Activated CD4-positive, alpha-beta T cell treated with anti-CD3 and anti-CD28 coated beads, Interleukin-2, amount 10 ng/mL, durations not matched to agents 24 days and 14 days (primary cell): ENCODE data around the gene F13A1. TPM values are rescaled to one million over a fixed set of nuclear protein-coding genes. Genes with fewer than 3 reads are reported as not detected.

Experiments used
- DNase-seq: peaks from one replicate; pipeline ENCODE4 v3.0.0; 2022
- H3K27ac Mint-ChIP-seq: one replicate; pipeline ENCODE4 v1.8.0; 2022; ENCODE audit warnings: mild to moderate bottlenecking, mixed read lengths
- H3K27me3 Mint-ChIP-seq: one replicate; pipeline ENCODE4 v1.8.0; 2022; ENCODE audit warnings: mixed read lengths
- H3K36me3 Mint-ChIP-seq: one replicate; pipeline ENCODE4 v1.8.0; 2022; ENCODE audit warnings: low read depth, mild to moderate bottlenecking, mixed read lengths
- H3K4me1 Mint-ChIP-seq: one replicate; pipeline ENCODE4 v1.8.0; 2021; ENCODE audit warnings: mixed read lengths
- H3K4me3 Mint-ChIP-seq: one replicate; pipeline ENCODE4 v1.8.0; 2022; ENCODE audit warnings: mild to moderate bottlenecking, moderate library complexity, mixed read lengths
- H3K9me3 Mint-ChIP-seq: one replicate; pipeline ENCODE4 v1.8.0; 2021; ENCODE audit warnings: mixed read lengths
- intact Hi-C: fragments of 100-400 bp; cut with micrococcal nuclease; formaldehyde crosslinking; loops from one replicate; pipeline ENCODE4 v1.15.1; 2023
- total RNA-seq: library from RNA; stranded (reverse); gene quantifications from 2 replicates; pipeline ENCODE4 v1.2.3, GENCODE V29; 2022

Gene F13A1
- total RNA-seq, 1 donor from 2014 or later: not detected

GRCh38 chr6:6246544-6246943 lies 73.9 kb downstream of the F13A1 start:
- DNase-seq: no peak
- intact Hi-C loops: no loop called here
- Mint-ChIP-seq H3K27ac (no peak overlapping the region), H3K36me3 (no peaks in the 10 kb centered on the region), H3K4me3 (no peak overlapping the region), H3K4me1 (no peaks in the 10 kb centered on the region), H3K27me3 (peaks cover 12% of the 10 kb centered on the region), H3K9me3 (no peaks in the 10 kb centered on the region)

- intact Hi-C loops: no loop called here
- Mint-ChIP-seq H3K36me3 (no peaks in the 10 kb centered on the region), H3K27me3 (peaks cover 11% of the 10 kb centered on the region), H3K9me3 (no peaks in the 10 kb centered on the region), H3K4me3 (no peak overlapping the region), H3K27ac (no peak overlapping the region), H3K4me1 (no peaks in the 10 kb centered on the region)
- no peak for DNase-seq
These were observed 75.8 kb downstream of the F13A1 start for GRCh38 chr6:6244624-6245023.

GRCh38 chr6:6243846-6244245 lies 76.6 kb downstream of the F13A1 start:
- DNase-seq: no peak
- Mint-ChIP-seq H3K27me3 (peaks cover 11% of the 10 kb centered on the region), H3K4me3 (no peak overlapping the region), H3K4me1 (no peaks in the 10 kb centered on the region), H3K9me3 (no peaks in the 10 kb centered on the region), H3K36me3 (no peaks in the 10 kb centered on the region), H3K27ac (no peak overlapping the region)
- intact Hi-C loops: no loop called here

- intact Hi-C loops: no loop called here
- Mint-ChIP-seq H3K36me3 (no peaks in the 10 kb centered on the region), H3K4me3 (no peak overlapping the region)
These were observed 80.6 kb downstream of the F13A1 start for GRCh38 chr6:6239598-6240581.

GRCh38 chr6:6236730-6237469 lies 83.6 kb downstream of the F13A1 start:
- no peak overlapping the region for H3K27ac Mint-ChIP-seq
- H3K27me3 Mint-ChIP-seq: peaks cover 27% of the 10 kb centered on the region
- no peaks in the 10 kb centered on the region for H3K4me1 Mint-ChIP-seq
- no peak overlapping the region for H3K4me3 Mint-ChIP-seq
- H3K9me3 Mint-ChIP-seq: no peaks in the 10 kb centered on the region
- DNase-seq: no peak
- no peaks in the 10 kb centered on the region for H3K36me3 Mint-ChIP-seq
- intact Hi-C loops: no loop called here

More at GRCh38 chr6:6239598-6240581, 80.6 kb downstream of the F13A1 start:
- Mint-ChIP-seq H3K9me3 (no peaks in the 10 kb centered on the region), H3K4me1 (no peaks in the 10 kb centered on the region), H3K27me3 (peaks cover 12% of the 10 kb centered on the region), H3K27ac (no peak overlapping the region)
- no peak for DNase-seq

GRCh38 chr6:6235786-6236185 lies 84.7 kb downstream of the F13A1 start:
- peaks cover 32% of the 10 kb centered on the region for H3K27me3 Mint-ChIP-seq

DNA sequence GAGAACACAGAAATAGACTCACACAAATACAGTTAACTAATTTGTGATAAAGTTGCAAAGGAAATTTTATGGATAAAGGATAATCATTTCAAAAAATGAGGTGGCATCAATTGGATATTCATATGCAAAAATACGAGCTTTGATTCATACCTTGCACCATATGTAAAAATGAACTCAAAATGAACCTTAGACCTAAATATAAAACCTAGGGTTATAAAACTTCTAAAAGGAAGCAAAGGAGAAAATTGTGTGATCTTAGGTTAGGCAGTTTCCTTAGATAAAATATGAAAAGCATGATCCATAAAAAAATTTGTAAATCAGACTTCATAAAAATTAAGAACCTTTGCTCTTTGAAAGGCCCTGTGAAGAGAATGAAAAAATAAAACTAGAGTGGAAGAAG lies 85.5 kb downstream of the F13A1 start:
- intact Hi-C loops: no loop called here
- Mint-ChIP-seq H3K9me3 (no peaks in the 10 kb centered on the region), H3K27me3 (peaks cover 32% of the 10 kb centered on the region), H3K4me3 (no peak overlapping the region), H3K4me1 (no peaks in the 10 kb centered on the region), H3K36me3 (no peaks in the 10 kb centered on the region), H3K27ac (no peak overlapping the region)
- no peak for DNase-seq

More at GRCh38 chr6:6235786-6236185, 84.7 kb downstream of the F13A1 start:
- intact Hi-C loops: no loop called here
- Mint-ChIP-seq H3K4me3 (no peak overlapping the region), H3K4me1 (no peaks in the 10 kb centered on the region), H3K36me3 (no peaks in the 10 kb centered on the region), H3K9me3 (no peaks in the 10 kb centered on the region), H3K27ac (no peak overlapping the region)
- DNase-seq: no peak

DNA sequence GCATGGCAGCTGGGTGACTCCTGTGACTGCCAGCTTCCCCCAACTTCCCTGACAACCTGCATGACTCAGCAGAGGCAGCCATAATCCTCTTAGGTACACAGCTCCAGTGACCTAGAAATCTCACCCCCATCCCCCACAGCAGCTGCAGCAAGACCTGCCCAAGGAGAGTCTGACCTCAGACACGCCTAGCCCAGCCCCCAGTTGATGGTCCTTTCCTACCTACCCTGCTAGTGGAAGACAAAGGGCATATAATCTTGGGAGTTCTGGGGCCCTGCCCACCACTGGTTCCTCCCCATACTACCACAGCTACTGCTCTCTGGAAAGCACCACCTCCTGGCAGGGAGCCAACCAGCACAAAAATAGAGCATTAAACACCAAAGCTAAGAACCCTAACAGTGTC lies 90.2 kb downstream of the F13A1 start:
- Mint-ChIP-seq H3K36me3 (no peaks in the 10 kb centered on the region), H3K4me3 (no peak overlapping the region), H3K4me1 (no peaks in the 10 kb centered on the region), H3K9me3 (no peaks in the 10 kb centered on the region), H3K27me3 (peaks cover 26% of the 10 kb centered on the region), H3K27ac (no peak overlapping the region)
- no peak for DNase-seq
- intact Hi-C loops: no loop called here

DNA sequence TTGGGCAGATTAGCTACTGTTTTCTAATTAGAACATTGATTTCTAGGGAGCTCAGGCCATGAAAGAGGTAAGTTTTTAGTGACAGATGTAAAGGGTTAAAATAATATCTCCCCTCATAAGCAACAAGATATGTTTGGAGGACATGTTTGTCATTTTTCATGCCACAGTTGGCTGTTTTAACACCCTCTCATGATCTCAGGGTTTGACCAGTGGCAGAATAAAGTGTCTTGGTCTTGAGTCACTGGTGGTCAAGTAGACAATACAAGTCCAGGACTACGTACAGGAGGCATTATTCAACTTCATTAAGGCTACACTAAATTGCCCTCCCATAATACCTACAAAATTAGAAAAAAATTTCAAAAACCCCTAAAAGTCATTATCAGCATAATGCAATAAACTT lies 92.6 kb downstream of the F13A1 start:
- Mint-ChIP-seq H3K4me3 (no peak overlapping the region), H3K27ac (no peak overlapping the region), H3K27me3 (peaks cover 20% of the 10 kb centered on the region), H3K36me3 (no peaks in the 10 kb centered on the region), H3K4me1 (no peaks in the 10 kb centered on the region), H3K9me3 (no peaks in the 10 kb centered on the region)
- DNase-seq: no peak
- intact Hi-C loops: no loop called here

DNA sequence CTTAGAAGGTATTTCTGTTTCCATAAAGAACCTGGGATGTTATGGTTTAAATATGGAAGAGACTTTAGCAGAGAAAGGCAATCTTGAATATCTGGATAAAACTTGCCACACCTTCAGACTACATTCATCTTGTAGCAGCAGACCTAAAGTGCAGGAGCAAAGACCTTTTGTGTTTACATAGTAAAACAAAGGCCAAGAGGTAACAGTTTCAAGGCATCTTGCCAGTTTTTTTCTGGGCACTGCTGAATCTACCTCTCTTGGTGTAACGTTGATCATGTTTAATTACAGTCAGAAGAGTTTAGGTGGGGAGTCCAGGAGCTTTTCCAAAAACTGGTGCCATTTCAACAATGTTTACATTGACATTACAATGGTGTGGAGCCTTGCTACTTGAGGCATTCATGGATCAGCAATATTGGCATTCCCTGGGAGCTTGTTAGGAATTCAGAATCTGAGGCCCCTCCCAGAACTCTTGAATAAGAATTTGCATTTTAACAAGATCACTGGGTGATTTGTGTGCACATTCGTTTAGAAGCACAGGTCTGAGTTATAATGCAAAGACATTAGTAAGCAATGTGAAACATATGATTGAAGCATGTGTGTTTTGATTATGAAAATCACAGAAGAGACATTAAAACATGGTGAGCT lies 94.5 kb downstream of the F13A1 start:
- Mint-ChIP-seq H3K4me1 (no peaks in the 10 kb centered on the region), H3K4me3 (no peak overlapping the region), H3K27ac (no peak overlapping the region), H3K27me3 (peaks cover 9% of the 10 kb centered on the region), H3K9me3 (no peaks in the 10 kb centered on the region), H3K36me3 (no peaks in the 10 kb centered on the region)
- no peak for DNase-seq
- intact Hi-C loops: no loop called here

GRCh38 chr6:6224933-6225486 lies 95.5 kb downstream of the F13A1 start:
- Mint-ChIP-seq H3K4me1 (no peaks in the 10 kb centered on the region), H3K9me3 (no peaks in the 10 kb centered on the region), H3K36me3 (no peaks in the 10 kb centered on the region), H3K4me3 (no peak overlapping the region), H3K27me3 (peaks cover 7% of the 10 kb centered on the region), H3K27ac (no peak overlapping the region)
- no peak for DNase-seq
- intact Hi-C loops: no loop called here

DNA sequence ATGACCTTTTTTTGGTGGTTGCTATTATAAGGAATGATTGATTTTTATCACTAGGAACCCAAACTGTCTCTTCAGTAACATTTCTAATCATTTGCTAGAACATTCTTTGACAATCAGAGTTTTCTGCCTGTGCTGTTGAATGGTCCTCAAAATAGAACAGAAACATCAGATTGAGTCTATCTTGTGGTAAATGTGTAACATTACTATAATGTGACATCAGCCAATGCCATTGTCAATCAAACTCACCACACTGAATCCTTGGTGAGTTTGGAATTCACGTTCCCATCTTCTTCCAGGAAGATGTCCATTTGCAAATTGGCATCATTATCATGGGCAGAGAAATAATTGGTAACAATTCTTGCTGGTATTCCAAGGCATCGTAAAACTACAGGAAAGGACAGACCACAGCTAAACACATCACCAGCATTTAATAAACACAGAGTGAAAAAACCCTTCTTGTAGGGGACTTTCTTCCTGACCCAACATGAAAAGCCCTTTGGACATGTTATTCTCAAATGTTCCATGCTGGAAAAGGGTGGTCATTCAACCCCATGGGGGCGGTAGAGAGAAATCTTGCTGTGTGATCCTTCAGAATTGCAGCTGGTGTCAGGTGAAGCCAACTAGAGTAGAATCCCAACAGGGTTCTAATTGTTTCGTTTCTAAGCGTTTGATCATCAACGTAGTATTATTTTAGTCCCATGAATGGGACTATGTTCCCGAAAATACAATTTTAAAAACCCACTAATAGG lies 98.5 kb downstream of the F13A1 start:
- no peaks in the 10 kb centered on the region for H3K4me1 Mint-ChIP-seq
- intact Hi-C loops: no loop called here
- DNase-seq: no peak
- H3K4me3 Mint-ChIP-seq: no peak overlapping the region
- no peaks in the 10 kb centered on the region for H3K9me3 Mint-ChIP-seq
- H3K27me3 Mint-ChIP-seq: peaks cover 7% of the 10 kb centered on the region
- no peaks in the 10 kb centered on the region for H3K36me3 Mint-ChIP-seq
- no peak overlapping the region for H3K27ac Mint-ChIP-seq

DNA sequence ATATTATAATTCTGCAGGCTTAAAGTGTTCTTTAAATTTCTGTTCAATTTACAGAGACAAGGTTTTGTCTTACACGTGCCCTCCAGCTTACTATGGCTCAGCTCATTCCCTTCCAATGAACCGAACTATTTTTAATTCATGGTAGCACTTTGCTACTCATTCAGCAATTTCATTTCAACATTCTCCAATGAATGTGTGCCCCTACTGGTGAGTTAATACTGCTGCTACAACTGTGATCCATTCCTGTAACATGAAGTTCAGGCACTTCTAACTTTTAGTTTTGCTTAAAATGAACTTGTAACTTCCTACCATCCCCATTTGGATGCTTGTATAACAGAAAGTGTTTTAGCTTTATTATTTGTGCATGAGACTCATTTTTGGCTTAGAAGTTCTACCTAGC lies 99.7 kb downstream of the F13A1 start:
- no peak overlapping the region for H3K4me3 Mint-ChIP-seq
- DNase-seq: no peak
- peaks cover 5% of the 10 kb centered on the region for H3K27me3 Mint-ChIP-seq
- no peaks in the 10 kb centered on the region for H3K4me1 Mint-ChIP-seq
- H3K36me3 Mint-ChIP-seq: no peaks in the 10 kb centered on the region
- intact Hi-C loops: no loop called here
- no peak overlapping the region for H3K27ac Mint-ChIP-seq
- H3K9me3 Mint-ChIP-seq: no peaks in the 10 kb centered on the region
